Measurements from ENCODE around the gene NR4A3.
A peak's percentile ranks its signal among the peaks of the same experiment; 100 is the strongest.

NR4A3 gene

DNA sequence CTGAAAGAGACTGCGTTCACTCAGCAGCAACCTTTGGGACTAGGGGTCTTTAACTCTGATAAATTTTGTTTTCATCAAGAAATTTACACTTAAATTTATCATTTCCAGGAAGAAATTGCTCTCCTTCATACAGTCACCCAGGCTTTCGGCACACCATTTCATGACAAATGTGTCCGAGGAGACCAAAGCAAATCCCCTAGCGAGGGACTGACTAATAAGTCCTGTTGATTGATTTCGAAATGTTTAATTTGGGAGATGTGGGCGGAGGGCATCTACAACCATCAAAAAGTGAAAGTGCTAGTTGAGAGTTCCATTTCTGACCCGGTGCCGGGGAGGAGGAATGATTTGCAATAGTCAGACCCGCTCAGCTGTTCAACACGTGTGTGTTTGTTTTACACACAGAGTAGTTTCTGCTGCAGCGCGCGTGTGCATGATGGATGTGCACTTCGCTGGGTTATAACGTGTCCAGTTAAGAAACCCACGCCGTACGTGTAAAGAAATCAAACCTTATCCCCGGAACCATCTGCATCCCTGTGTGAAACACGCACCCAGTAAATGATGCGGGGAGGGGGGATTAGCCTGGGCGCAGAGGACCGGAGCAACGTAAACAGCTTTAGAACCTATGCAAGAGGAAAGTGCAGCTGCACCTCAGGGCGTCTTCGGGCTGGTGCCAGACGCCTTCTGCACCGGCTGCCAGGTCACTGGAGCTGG, 845 bp upstream of the NR4A3 start:
- TF ChIP-seq, protein P1, sequence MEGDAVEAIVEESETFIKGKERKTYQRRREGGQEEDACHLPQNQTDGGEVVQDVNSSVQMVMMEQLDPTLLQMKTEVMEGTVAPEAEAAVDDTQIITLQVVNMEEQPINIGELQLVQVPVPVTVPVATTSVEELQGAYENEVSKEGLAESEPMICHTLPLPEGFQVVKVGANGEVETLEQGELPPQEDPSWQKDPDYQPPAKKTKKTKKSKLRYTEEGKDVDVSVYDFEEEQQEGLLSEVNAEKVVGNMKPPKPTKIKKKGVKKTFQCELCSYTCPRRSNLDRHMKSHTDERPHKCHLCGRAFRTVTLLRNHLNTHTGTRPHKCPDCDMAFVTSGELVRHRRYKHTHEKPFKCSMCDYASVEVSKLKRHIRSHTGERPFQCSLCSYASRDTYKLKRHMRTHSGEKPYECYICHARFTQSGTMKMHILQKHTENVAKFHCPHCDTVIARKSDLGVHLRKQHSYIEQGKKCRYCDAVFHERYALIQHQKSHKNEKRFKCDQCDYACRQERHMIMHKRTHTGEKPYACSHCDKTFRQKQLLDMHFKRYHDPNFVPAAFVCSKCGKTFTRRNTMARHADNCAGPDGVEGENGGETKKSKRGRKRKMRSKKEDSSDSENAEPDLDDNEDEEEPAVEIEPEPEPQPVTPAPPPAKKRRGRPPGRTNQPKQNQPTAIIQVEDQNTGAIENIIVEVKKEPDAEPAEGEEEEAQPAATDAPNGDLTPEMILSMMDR (IDR thresholded peaks at IDR 0.05; ENCODE audit: low read depth, low read length, missing control alignments): no peak
- H3K4me3 ChIP-seq (replicated peaks; ENCODE audit: low read depth, low read length): peak overlapping the region; percentile 73
- DNase-seq (ENCODE audit: extremely low read depth, low read depth): no peak

DNA sequence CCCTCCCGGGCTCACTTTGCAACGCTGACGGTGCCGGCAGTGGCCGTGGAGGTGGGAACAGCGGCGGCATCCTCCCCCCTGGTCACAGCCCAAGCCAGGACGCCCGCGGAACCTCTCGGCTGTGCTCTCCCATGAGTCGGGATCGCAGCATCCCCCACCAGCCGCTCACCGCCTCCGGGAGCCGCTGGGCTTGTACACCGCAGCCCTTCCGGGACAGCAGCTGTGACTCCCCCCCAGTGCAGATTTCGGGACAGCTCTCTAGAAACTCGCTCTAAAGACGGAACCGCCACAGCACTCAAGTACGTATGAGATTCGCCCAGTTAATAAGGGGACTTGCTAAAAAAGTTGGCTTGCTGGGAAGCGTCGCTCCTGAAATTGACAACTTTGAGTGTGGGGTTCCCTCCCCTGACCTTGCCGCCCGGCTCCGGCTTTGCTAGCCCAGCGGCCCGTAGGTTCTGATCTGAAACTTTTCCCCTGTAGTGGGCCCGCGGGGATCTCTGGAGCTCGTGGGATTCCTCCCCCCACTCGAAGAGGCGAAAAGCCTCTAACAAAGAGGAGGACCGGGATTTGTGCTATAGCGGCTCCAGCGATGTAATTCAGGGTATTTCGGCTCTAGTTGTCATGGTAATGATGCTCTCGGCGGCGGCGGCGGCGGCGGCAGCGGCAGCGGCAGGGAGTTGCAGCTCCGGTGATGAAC, 572 bp downstream of the NR4A3 start:
- TF ChIP-seq, protein P1 (IDR thresholded peaks at IDR 0.05; ENCODE audit: low read depth, low read length, missing control alignments): no peak
- no peak for DNase-seq (ENCODE audit: extremely low read depth, low read depth)
- H3K4me3 ChIP-seq (replicated peaks; ENCODE audit: low read depth, low read length): peak overlapping the region; percentile 73

DNA sequence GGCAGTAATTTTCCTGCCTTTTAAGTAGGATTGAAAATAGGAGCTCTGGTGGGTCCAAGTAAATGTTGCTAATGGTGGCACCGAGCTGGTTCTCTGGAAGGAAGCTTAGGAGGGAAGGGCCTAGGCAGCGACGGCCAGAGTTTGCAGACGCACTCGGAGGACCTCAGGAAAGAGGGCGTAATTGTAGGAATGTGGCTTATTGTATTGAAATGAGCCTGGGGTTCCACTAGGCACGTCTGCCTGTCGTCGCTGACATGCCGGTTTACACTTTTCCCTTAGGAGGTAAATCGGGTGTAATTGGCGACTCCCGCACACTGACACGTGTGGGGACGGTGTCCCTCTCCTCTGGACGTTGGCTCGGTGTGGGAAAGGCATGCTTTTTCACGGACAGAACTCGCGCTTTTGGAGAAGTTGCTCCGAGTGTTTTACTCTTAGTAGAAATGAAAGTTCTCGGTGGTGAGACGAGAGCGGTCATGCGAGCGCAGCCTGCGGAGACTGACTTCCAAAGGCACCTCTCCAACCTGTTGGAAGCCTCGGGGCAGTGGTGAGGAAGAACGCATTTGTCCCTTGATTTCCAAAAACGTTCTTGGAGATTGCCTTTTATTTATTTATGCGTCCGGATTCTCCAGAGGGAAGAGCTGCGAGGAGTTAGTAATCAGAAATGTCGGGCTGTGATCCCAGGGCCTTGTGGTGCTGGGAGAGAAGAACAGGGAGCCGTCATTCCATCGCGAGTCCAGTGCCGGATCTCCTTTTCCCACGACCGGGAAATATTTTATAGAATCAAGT, 1.3 kb downstream of the NR4A3 start:
- no peak for DNase-seq (ENCODE audit: extremely low read depth, low read depth)
- TF ChIP-seq, protein P1 (IDR thresholded peaks at IDR 0.05; ENCODE audit: low read depth, low read length, missing control alignments): no peak
- H3K4me3 ChIP-seq (replicated peaks; ENCODE audit: low read depth, low read length): peak overlapping the region; percentile 73

DNA sequence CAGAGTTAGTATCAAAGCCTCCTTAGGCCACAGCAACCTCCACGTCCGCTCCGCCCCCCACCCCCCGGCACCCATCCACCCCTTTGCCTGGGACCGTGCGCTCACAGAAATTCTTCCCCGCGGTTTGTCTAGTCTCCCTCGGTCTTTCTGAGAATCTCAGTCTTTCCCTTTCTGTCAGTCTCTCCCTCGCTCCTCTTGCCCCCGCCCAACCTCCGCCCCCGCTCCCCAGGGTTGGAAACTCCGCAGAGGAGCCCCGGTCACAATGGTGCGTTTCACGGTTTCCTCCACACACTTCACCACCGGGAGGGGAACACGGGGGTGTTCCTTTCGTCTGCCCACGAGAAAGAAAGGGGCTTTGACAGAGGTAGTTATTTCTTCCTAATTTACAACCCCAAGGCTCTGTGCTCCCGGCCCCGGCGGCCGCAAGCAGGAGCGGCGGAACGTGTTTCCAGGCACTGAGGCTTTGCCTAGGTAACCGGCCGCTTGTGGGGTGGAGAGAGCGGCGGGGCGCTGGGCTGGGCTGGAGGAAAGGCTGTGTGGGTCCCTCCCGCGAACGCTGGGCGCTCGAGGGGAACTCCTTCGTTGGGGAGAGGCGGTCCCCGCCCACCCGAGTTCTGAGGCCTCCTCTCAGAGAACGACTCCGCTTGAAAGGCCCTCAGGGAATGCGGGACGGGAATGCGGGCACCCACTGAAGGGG, 2.1 kb downstream of the NR4A3 start:
- H3K4me3 ChIP-seq (replicated peaks; ENCODE audit: low read depth, low read length): peak overlapping the region; percentile 73
- DNase-seq (ENCODE audit: extremely low read depth, low read depth): no peak
- TF ChIP-seq, protein P1 (IDR thresholded peaks at IDR 0.05; ENCODE audit: low read depth, low read length, missing control alignments): no peak

DNA sequence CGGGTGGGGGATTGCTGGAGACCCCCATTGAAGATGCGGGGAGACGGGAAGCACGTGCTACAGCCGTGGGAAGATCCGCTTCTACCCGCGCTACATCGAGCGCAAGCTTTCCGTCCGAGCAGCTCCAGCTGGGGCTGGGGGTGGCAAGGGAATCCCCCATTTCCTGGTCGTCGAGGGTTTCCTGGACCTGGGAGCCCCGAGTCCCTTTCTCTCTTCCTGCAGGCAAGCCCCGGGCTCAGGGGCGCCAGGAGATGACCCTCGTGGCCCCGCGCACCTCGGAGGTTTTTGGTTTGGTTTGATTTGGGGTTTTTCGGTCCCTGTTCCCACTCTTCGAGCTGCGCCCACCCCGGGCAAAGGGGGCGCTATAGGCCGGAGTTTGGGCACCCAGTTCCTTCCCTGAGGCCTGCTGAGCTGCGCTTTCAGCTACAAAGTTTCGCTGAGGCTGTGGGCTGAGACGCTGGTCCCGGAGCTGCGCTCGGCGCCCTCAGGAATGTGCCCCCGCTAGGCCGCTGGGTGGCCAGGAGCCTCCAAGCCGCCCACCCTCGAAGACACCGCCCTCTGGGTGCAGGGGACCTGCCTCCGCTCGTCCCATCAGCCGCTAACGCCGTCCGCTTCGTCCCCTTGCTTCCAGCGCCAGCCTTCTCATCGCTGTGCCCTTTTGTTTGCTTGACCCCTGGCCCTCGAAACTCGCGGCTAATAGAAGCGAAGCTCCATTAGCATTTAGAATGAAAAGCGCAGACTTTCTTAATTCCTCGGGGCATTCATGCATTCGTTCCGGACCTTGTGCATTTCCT, 2.9 kb downstream of the NR4A3 start:
- TF ChIP-seq, protein P1 (IDR thresholded peaks at IDR 0.05; ENCODE audit: low read depth, low read length, missing control alignments): peak; percentile 54
- H3K4me3 ChIP-seq (replicated peaks; ENCODE audit: low read depth, low read length): peak overlapping the region; percentile 73
- DNase-seq (ENCODE audit: extremely low read depth, low read depth): no peak
